Keratinocyte (primary cell): ENCODE measurements around the gene NECTIN3. TPM values are rescaled to one million over a fixed set of nuclear protein-coding genes. Genes with fewer than 3 reads are reported as not detected.
A peak's percentile ranks its signal among the peaks of the same experiment; 100 is the strongest.

ENCODE experiments used
- DNase-seq: peaks from one replicate; pipeline ENCODE4 v3.0.0-alpha.2; 2011; ENCODE audit warnings: low read depth, missing footprints, low spot score
- FAIRE-seq: peaks from 2 replicates; lab custom pipeline; 2011; peaks lifted over from hg19 to GRCh38; lab: Jason Lieb, UNC
- H2AFZ ChIP-seq: 2 replicates; pipeline ENCODE4 v1.6.0; 2012; ENCODE audit warnings: low read length, control low read depth, inconsistent platforms; ENCODE audit not compliant: control insufficient read depth
- H3K27ac ChIP-seq: 2 replicates; pipeline ENCODE4 v1.5.1; 2011; ENCODE audit warnings: low read length; ENCODE audit not compliant: control insufficient read depth, insufficient read depth
- H3K27me3 ChIP-seq: 3 replicates; pipeline ENCODE4 v1.6.0; 2011; ENCODE audit warnings: low read length; ENCODE audit not compliant: control insufficient read depth, insufficient read depth; ENCODE audit errors: extremely low read depth
- H3K36me3 ChIP-seq, 2 experiments: 2 replicates in 1 of 2; 3 replicates in 1 of 2; pipeline ENCODE4 v1.5.1; 2011; ENCODE audit warnings: low read length in 2 of 2, mild to moderate bottlenecking in 1 of 2; ENCODE audit not compliant: control insufficient read depth in 2 of 2, insufficient read depth in 2 of 2; ENCODE audit errors: extremely low read depth in 1 of 2
- H3K4me1 ChIP-seq: 3 replicates; pipeline ENCODE4 v1.5.1; 2011; ENCODE audit warnings: low read length; ENCODE audit not compliant: control insufficient read depth, insufficient read depth; ENCODE audit errors: extremely low read depth
- H3K4me2 ChIP-seq: 3 replicates; pipeline ENCODE4 v1.6.0; 2011; ENCODE audit warnings: low read depth, low read length; ENCODE audit not compliant: control insufficient read depth, insufficient read depth; ENCODE audit errors: extremely low read depth
- H3K4me3 ChIP-seq, 3 experiments: fragments of 200-600 bp in 1 of 3; sonication (generic) in 1 of 3; 2 replicates in 2 of 3; 3 replicates in 1 of 3; pipeline ENCODE4 v1.5.1; 2011 to 2016; ENCODE audit warnings: low read length in 3 of 3, mild to moderate bottlenecking in 3 of 3, control low read depth in 2 of 3, inconsistent platforms in 1 of 3, low read depth in 1 of 3, mixed read lengths in 1 of 3, mixed run types in 1 of 3, moderate library complexity in 1 of 3; ENCODE audit not compliant: control insufficient read depth in 2 of 3, insufficient read depth in 2 of 3; ENCODE audit errors: extremely low read depth in 1 of 3
- H3K79me2 ChIP-seq: 2 replicates; pipeline ENCODE4 v1.6.0; 2012; ENCODE audit warnings: low read length; ENCODE audit not compliant: control insufficient read depth, insufficient read depth
- H3K9ac ChIP-seq: 3 replicates; pipeline ENCODE4 v1.6.0; 2011; ENCODE audit warnings: low read length; ENCODE audit not compliant: control insufficient read depth, insufficient read depth; ENCODE audit errors: extremely low read depth
- H3K9me1 ChIP-seq: 3 replicates; pipeline ENCODE4 v1.6.0; 2011; ENCODE audit warnings: low read length; ENCODE audit not compliant: control insufficient read depth, insufficient read depth; ENCODE audit errors: extremely low read depth
- H3K9me3 ChIP-seq: 2 replicates; pipeline ENCODE4 v1.5.1; 2012; ENCODE audit warnings: low read depth, low read length; ENCODE audit not compliant: control insufficient read depth
- H4K20me1 ChIP-seq: 3 replicates; pipeline ENCODE4 v1.6.0; 2011; ENCODE audit warnings: low read length; ENCODE audit not compliant: control insufficient read depth, insufficient read depth; ENCODE audit errors: extremely low read depth
- EZH2 ChIP-seq: IDR thresholded peaks from one replicate; pipeline ENCODE4 v1.6.1; 2012; ENCODE audit warnings: inconsistent platforms, mild to moderate bottlenecking, low read length, moderate library complexity
- dilution Hi-C: fragments of 300-500 bp; cut with MboI; formaldehyde crosslinking; loops from one replicate; pipeline ENCODE4 v1.7.0; 2020; ENCODE audit warnings: low sequenced_read_pairs; ENCODE audit not compliant: extremely low pct_ligation_motif_present
- polyA minus RNA-seq, 3 experiments: library from RNA; depleted of rRNA, polyadenylated mRNA; stranded (reverse); fragments of >200 nt; gene quantifications; 1 replicate in 1 of 3; 2 replicates in 1 of 3; 3 replicates in 1 of 3; pipeline ENCODE4 v1.2.3, GENCODE V29; 2011
- polyA plus RNA-seq, 5 experiments: library from polyadenylated mRNA; depleted of rRNA in 3 of 5; stranded (reverse) in 3 of 5; stranded (forward) in 1 of 5; unstranded in 1 of 5; fragments of >200 nt; gene quantifications; 1 replicate in 1 of 5; 2 replicates in 3 of 5; 3 replicates in 1 of 5; pipeline versions ENCODE4 v1.2.1 to v1.2.3, GENCODE V29; 2011 to 2012; ENCODE audit warnings: missing spikeins in 2 of 5, low read depth in 1 of 5, low replicate concordance in 1 of 5
- TF ChIP-seq, protein P1 (sequence below), 3 experiments: IDR thresholded peaks in 1 of 3; conservative IDR thresholded peaks in 1 of 3; optimal IDR thresholded peaks in 1 of 3; 2 replicates in 2 of 3; 3 replicates in 1 of 3; pipeline versions ENCODE3 to v1.5.1; 2011; ENCODE audit warnings: low read length in 3 of 3, mild to moderate bottlenecking in 3 of 3, moderate library complexity in 2 of 3, control low read depth in 1 of 3, inconsistent platforms in 1 of 3; ENCODE audit not compliant: insufficient read depth in 2 of 3; ENCODE audit errors: extremely low read depth in 1 of 3

Gene NECTIN3
- 1.8 to 2.1 TPM (median 1.9 TPM) in 3 replicates for polyA plus RNA-seq
- polyA plus RNA-seq (2011; ENCODE audit: low read depth): 0.66 TPM
- polyA plus RNA-seq (2011; cell fraction: cytosol; rRNA removed): 1.2 and 3.1 TPM in 2 replicates
- polyA plus RNA-seq (2011; cell fraction: nucleus; rRNA removed): 2.2 and 2.6 TPM in 2 replicates
- 0.27 and 1.3 TPM in 2 replicates for polyA plus RNA-seq (2012; ENCODE audit: low replicate concordance)
- polyA minus RNA-seq: 0.30 to 3.6 TPM (median 2.1 TPM) in 3 replicates
- 3.6 TPM for polyA minus RNA-seq (2011; cell fraction: cytosol; rRNA and poly(A)+ RNA removed)
- 5.6 and 10.1 TPM in 2 replicates for polyA minus RNA-seq (2011; cell fraction: nucleus; rRNA and poly(A)+ RNA removed)

GRCh38 chr3:111071257-111072030 lies at the start of gene NECTIN3:
Gene NECTIN3, plus strand, starts transcription at chr3:111071816. Its CDS starts 202 bp downstream, at chr3:111072018.
- Histone ChIP-seq H3K4me1 (no peaks in the 10 kb centered on the region), H3K27me3 (peaks cover 33% of the 10 kb centered on the region), H3K27ac (no peak within 1 kb of the TSS), H3K4me3 (peak within 1 kb of the TSS; percentile 38 to 67 (median 55)), H4K20me1 (no peaks in the 10 kb centered on the region), H3K79me2 (no peaks in the 10 kb centered on the region), H2AFZ (peak within 1 kb of the TSS; percentile 74), H3K36me3 (no peaks in the 10 kb centered on the region), H3K9me3 (no peaks in the 10 kb centered on the region), H3K9me1 (no peaks in the 10 kb centered on the region), H3K4me2 (peak within 1 kb of the TSS; percentile 73), H3K9ac (no peak within 1 kb of the TSS)
- DNase-seq: peak; percentile 7
- TF ChIP-seq, protein P1, sequence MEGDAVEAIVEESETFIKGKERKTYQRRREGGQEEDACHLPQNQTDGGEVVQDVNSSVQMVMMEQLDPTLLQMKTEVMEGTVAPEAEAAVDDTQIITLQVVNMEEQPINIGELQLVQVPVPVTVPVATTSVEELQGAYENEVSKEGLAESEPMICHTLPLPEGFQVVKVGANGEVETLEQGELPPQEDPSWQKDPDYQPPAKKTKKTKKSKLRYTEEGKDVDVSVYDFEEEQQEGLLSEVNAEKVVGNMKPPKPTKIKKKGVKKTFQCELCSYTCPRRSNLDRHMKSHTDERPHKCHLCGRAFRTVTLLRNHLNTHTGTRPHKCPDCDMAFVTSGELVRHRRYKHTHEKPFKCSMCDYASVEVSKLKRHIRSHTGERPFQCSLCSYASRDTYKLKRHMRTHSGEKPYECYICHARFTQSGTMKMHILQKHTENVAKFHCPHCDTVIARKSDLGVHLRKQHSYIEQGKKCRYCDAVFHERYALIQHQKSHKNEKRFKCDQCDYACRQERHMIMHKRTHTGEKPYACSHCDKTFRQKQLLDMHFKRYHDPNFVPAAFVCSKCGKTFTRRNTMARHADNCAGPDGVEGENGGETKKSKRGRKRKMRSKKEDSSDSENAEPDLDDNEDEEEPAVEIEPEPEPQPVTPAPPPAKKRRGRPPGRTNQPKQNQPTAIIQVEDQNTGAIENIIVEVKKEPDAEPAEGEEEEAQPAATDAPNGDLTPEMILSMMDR (optimal IDR thresholded peaks at IDR 0.05 in 1 of 3, IDR thresholded peaks at IDR 0.05 in 1 of 3, conservative IDR thresholded peaks at IDR 0.05 in 1 of 3; ENCODE audit: extremely low read depth in 1 of 3, insufficient read depth in 2 of 3, low read length in 3 of 3): no peak
- no peak for TF ChIP-seq EZH2
- no peak for FAIRE-seq
- dilution Hi-C loops: no loop called here

- Histone ChIP-seq H2AFZ (no peak overlapping the region), H3K27me3 (no peaks in the 10 kb centered on the region), H3K4me1 (no peaks in the 10 kb centered on the region), H3K9me1 (no peaks in the 10 kb centered on the region), H3K9me3 (no peaks in the 10 kb centered on the region), H3K4me2 (no peak overlapping the region), H3K79me2 (no peaks in the 10 kb centered on the region), H4K20me1 (no peaks in the 10 kb centered on the region), H3K36me3 (no peaks in the 10 kb centered on the region), H3K9ac (no peak overlapping the region), H3K4me3 (no peak overlapping the region), H3K27ac (no peak overlapping the region)
- dilution Hi-C loops: no loop called here
- DNase-seq: no peak
- no peak for FAIRE-seq
- TF ChIP-seq, protein P1 (optimal IDR thresholded peaks at IDR 0.05 in 1 of 3, IDR thresholded peaks at IDR 0.05 in 1 of 3, conservative IDR thresholded peaks at IDR 0.05 in 1 of 3; ENCODE audit: extremely low read depth in 1 of 3, insufficient read depth in 2 of 3, low read length in 3 of 3): no peak
- no peak for TF ChIP-seq EZH2
Measured at GRCh38 chr3:111027868-111028267, 43.7 kb upstream of the NECTIN3 start.
